IMR-90 (cell line): ENCODE results near the gene RARS2.

Experiments
- CEBPB ChIP-seq: IDR thresholded peaks from 2 replicates; pipeline ENCODE4 v1.6.1; 2012; ENCODE audit warnings: low read depth, low read length, improper control_type of control experiment
- CHD1 ChIP-seq: IDR thresholded peaks from 2 replicates; pipeline ENCODE4 v1.6.1; 2012; ENCODE audit warnings: low read depth, low read length, improper control_type of control experiment
- FOS ChIP-seq: fragments of 150-350 bp; IDR thresholded peaks from 2 replicates; pipeline ENCODE4 v1.6.1; 2016; ENCODE audit warnings: low read depth, low read length
- MAFK ChIP-seq: IDR thresholded peaks from 2 replicates; pipeline ENCODE4 v1.6.1; 2012; ENCODE audit warnings: low read depth, low read length, improper control_type of control experiment
- MAZ ChIP-seq: IDR thresholded peaks from 2 replicates; pipeline ENCODE4 v1.6.1; 2012; ENCODE audit warnings: low read depth, mild to moderate bottlenecking, low read length, improper control_type of control experiment, moderate library complexity, borderline replicate concordance
- NFE2L2 ChIP-seq: fragments of 150-350 bp; IDR thresholded peaks from 2 replicates; pipeline ENCODE4 v1.6.1; 2016; ENCODE audit warnings: low read depth, mild to moderate bottlenecking, low read length
- POLR2A ChIP-seq: IDR thresholded peaks from 2 replicates; pipeline ENCODE4 v1.6.1; 2012; ENCODE audit warnings: mild to moderate bottlenecking, low read depth, low read length
- RAD21 ChIP-seq: IDR thresholded peaks from 2 replicates; pipeline ENCODE4 v1.6.1; 2012; ENCODE audit warnings: low read length, improper control_type of control experiment
- RCOR1 ChIP-seq: IDR thresholded peaks from 2 replicates; pipeline ENCODE4 v1.6.1; 2012; ENCODE audit warnings: mild to moderate bottlenecking, low read length, improper control_type of control experiment; ENCODE audit not compliant: insufficient replicate concordance
- RFX5 ChIP-seq: IDR thresholded peaks from 2 replicates; pipeline ENCODE4 v1.8.0; 2012; ENCODE audit warnings: low read depth, mild to moderate bottlenecking, low read length, moderate library complexity
- TF ChIP-seq, protein P1 (sequence below): conservative IDR thresholded peaks from 2 replicates; pipeline ENCODE4 v1.5.1; 2012; ENCODE audit warnings: mild to moderate bottlenecking, low read depth, low read length, improper control_type of control experiment
- TF ChIP-seq, protein P2 (sequence below): fragments of 150-350 bp; IDR thresholded peaks from 2 replicates; pipeline ENCODE4 v1.6.1; 2017; ENCODE audit warnings: mild to moderate bottlenecking, antibody characterized with exemption, low read length, low read depth

DNA sequence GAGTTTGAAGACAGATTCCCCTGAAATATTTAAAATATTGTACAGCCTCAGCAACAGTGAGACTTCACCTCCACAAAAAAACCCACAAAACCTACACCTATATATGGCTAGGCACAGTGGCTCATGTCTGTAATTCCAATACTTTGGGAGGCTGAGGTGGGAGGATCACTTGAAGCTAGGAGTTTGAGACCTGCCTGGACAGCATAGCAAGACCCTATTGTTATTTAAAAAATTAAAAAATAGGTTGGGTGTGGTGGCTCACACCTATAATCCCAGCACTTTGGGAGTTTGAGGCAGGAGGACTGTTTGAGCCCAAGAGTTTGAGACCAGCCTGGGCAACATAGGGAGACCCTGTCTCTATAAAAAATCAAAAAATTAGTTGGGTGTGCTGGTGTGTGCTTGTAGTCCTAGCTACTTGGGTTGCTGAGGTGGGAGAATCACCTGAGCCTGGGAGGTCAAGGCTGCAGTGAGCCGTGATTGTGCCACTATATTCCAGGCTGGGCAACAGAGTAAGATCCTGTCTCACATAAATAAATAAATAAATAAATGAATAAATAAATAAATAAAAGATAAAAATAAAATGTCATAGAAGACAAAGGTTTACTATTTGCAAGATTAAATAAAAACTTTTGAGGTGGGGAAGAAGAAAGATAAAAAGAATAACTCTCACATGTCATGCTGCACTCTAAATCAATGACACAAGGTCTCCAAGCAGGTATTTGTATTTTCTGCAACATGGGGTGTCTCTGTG lies 51.1 kb downstream of the RARS2 start:
- TF ChIP-seq, protein P1, sequence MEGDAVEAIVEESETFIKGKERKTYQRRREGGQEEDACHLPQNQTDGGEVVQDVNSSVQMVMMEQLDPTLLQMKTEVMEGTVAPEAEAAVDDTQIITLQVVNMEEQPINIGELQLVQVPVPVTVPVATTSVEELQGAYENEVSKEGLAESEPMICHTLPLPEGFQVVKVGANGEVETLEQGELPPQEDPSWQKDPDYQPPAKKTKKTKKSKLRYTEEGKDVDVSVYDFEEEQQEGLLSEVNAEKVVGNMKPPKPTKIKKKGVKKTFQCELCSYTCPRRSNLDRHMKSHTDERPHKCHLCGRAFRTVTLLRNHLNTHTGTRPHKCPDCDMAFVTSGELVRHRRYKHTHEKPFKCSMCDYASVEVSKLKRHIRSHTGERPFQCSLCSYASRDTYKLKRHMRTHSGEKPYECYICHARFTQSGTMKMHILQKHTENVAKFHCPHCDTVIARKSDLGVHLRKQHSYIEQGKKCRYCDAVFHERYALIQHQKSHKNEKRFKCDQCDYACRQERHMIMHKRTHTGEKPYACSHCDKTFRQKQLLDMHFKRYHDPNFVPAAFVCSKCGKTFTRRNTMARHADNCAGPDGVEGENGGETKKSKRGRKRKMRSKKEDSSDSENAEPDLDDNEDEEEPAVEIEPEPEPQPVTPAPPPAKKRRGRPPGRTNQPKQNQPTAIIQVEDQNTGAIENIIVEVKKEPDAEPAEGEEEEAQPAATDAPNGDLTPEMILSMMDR = no peak
- TF ChIP-seq RAD21 (no peak), RFX5 (no peak), CEBPB (no peak), POLR2A (no peak), MAFK (no peak), NFE2L2 (no peak), MAZ (no peak), CHD1 (no peak), FOS (no peak), RCOR1 (no peak)
- TF ChIP-seq, protein P2, sequence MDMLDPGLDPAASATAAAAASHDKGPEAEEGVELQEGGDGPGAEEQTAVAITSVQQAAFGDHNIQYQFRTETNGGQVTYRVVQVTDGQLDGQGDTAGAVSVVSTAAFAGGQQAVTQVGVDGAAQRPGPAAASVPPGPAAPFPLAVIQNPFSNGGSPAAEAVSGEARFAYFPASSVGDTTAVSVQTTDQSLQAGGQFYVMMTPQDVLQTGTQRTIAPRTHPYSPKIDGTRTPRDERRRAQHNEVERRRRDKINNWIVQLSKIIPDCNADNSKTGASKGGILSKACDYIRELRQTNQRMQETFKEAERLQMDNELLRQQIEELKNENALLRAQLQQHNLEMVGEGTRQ = no peak
